Activated CD4-positive, alpha-beta T cell treated with anti-CD3 and anti-CD28 coated beads, Interleukin-2, Interleukin-6, amounts not matched to agents 100 ng/mL and 50 ng/mL, durations not matched to agents 16 hours and 8 hours (primary cell): ENCODE results near the gene S1PR2.
"Not testable (repeated sequence)": the region's sequence is repeated elsewhere in the genome, so short reads cannot be mapped to it uniquely, and the experiment has no call there.

Experiments
- DNase-seq: peaks from one replicate; pipeline ENCODE4 v3.0.0-alpha.2; 2020

The S1PR2 gene

GRCh38 chr19:10189616-10190015 is 41.5 kb downstream of the S1PR2 start:
- DNase-seq, result peak; percentile 67

- no peak for DNase-seq
Measured at GRCh38 chr19:10187315-10187714, 43.8 kb downstream of the S1PR2 start.

GRCh38 chr19:10184636-10185035 is 46.5 kb downstream of the S1PR2 start:
- DNase-seq, result no peak

- no peak for DNase-seq
Measured at GRCh38 chr19:10183926-10184325, 47.2 kb downstream of the S1PR2 start.

- no peak for DNase-seq
Measured at GRCh38 chr19:10182847-10183246, 48.3 kb downstream of the S1PR2 start.

GRCh38 chr19:10182076-10182475 is 49.1 kb downstream of the S1PR2 start:
- DNase-seq, result no peak

GRCh38 chr19:10180459-10180858 is 50.7 kb downstream of the S1PR2 start:
- DNase-seq, result no peak

- not testable (repeated sequence) for DNase-seq
Measured at GRCh38 chr19:10180024-10180423, 51.1 kb downstream of the S1PR2 start.

GRCh38 chr19:10173527-10173926 is 57.6 kb downstream of the S1PR2 start:
- no peak for DNase-seq
